OCI-LY7 (cell line): ENCODE data around the gene MRPS2.

ENCODE experiments used
- CTCF ChIP-seq: fragments of 200-600 bp; sonication (generic); conservative IDR thresholded peaks from 2 replicates; pipeline ENCODE4 v1.5.1; 2014; ENCODE audit warnings: mild to moderate bottlenecking, antibody characterized with exemption, low read length, moderate library complexity, mixed read lengths
- EZH2phosphoT487 ChIP-seq: fragments of 200-600 bp; sonication (generic); IDR thresholded peaks from 2 replicates; pipeline ENCODE4 v1.6.1; 2018; ENCODE audit warnings: low read depth, borderline replicate concordance, mild to moderate bottlenecking, mixed run types, antibody characterized with exemption, low read length, moderate library complexity, mixed read lengths

GRCh38 chr9:135500525-135501260 lies at the start of gene MRPS2:
- TF ChIP-seq CTCF: peak; percentile 79
- TF ChIP-seq EZH2phosphoT487: no peak
